Keratinocyte (primary cell): Measurements from ENCODE around the gene TPCN1. TPM values are rescaled to one million over a fixed set of nuclear protein-coding genes. Genes with fewer than 3 reads are reported as not detected.

Source experiments
- DNase-seq: peaks from one replicate; pipeline ENCODE4 v3.0.0-alpha.2; 2011; ENCODE audit warnings: low read depth, missing footprints, low spot score
- FAIRE-seq: peaks from 2 replicates; lab custom pipeline; 2011; peaks lifted over from hg19 to GRCh38; lab: Jason Lieb, UNC
- H2AFZ ChIP-seq: 2 replicates; pipeline ENCODE4 v1.6.0; 2012; ENCODE audit warnings: low read length, control low read depth, inconsistent platforms; ENCODE audit not compliant: control insufficient read depth
- H3K27ac ChIP-seq: 2 replicates; pipeline ENCODE4 v1.5.1; 2011; ENCODE audit warnings: low read length; ENCODE audit not compliant: control insufficient read depth, insufficient read depth
- H3K27me3 ChIP-seq: 3 replicates; pipeline ENCODE4 v1.6.0; 2011; ENCODE audit warnings: low read length; ENCODE audit not compliant: control insufficient read depth, insufficient read depth; ENCODE audit errors: extremely low read depth
- H3K36me3 ChIP-seq, 2 experiments: 2 replicates in 1 of 2; 3 replicates in 1 of 2; pipeline ENCODE4 v1.5.1; 2011; ENCODE audit warnings: low read length in 2 of 2, mild to moderate bottlenecking in 1 of 2; ENCODE audit not compliant: control insufficient read depth in 2 of 2, insufficient read depth in 2 of 2; ENCODE audit errors: extremely low read depth in 1 of 2
- H3K4me1 ChIP-seq: 3 replicates; pipeline ENCODE4 v1.5.1; 2011; ENCODE audit warnings: low read length; ENCODE audit not compliant: control insufficient read depth, insufficient read depth; ENCODE audit errors: extremely low read depth
- H3K4me2 ChIP-seq: 3 replicates; pipeline ENCODE4 v1.6.0; 2011; ENCODE audit warnings: low read depth, low read length; ENCODE audit not compliant: control insufficient read depth, insufficient read depth; ENCODE audit errors: extremely low read depth
- H3K4me3 ChIP-seq, 3 experiments: fragments of 200-600 bp in 1 of 3; sonication (generic) in 1 of 3; 2 replicates in 2 of 3; 3 replicates in 1 of 3; pipeline ENCODE4 v1.5.1; 2011 to 2016; ENCODE audit warnings: low read length in 3 of 3, mild to moderate bottlenecking in 3 of 3, control low read depth in 2 of 3, inconsistent platforms in 1 of 3, low read depth in 1 of 3, mixed read lengths in 1 of 3, mixed run types in 1 of 3, moderate library complexity in 1 of 3; ENCODE audit not compliant: control insufficient read depth in 2 of 3, insufficient read depth in 2 of 3; ENCODE audit errors: extremely low read depth in 1 of 3
- H3K79me2 ChIP-seq: 2 replicates; pipeline ENCODE4 v1.6.0; 2012; ENCODE audit warnings: low read length; ENCODE audit not compliant: control insufficient read depth, insufficient read depth
- H3K9ac ChIP-seq: 3 replicates; pipeline ENCODE4 v1.6.0; 2011; ENCODE audit warnings: low read length; ENCODE audit not compliant: control insufficient read depth, insufficient read depth; ENCODE audit errors: extremely low read depth
- H3K9me1 ChIP-seq: 3 replicates; pipeline ENCODE4 v1.6.0; 2011; ENCODE audit warnings: low read length; ENCODE audit not compliant: control insufficient read depth, insufficient read depth; ENCODE audit errors: extremely low read depth
- H3K9me3 ChIP-seq: 2 replicates; pipeline ENCODE4 v1.5.1; 2012; ENCODE audit warnings: low read depth, low read length; ENCODE audit not compliant: control insufficient read depth
- H4K20me1 ChIP-seq: 3 replicates; pipeline ENCODE4 v1.6.0; 2011; ENCODE audit warnings: low read length; ENCODE audit not compliant: control insufficient read depth, insufficient read depth; ENCODE audit errors: extremely low read depth
- EZH2 ChIP-seq: IDR thresholded peaks from one replicate; pipeline ENCODE4 v1.6.1; 2012; ENCODE audit warnings: inconsistent platforms, mild to moderate bottlenecking, low read length, moderate library complexity
- dilution Hi-C: fragments of 300-500 bp; cut with MboI; formaldehyde crosslinking; loops from one replicate; pipeline ENCODE4 v1.7.0; 2020; ENCODE audit warnings: low sequenced_read_pairs; ENCODE audit not compliant: extremely low pct_ligation_motif_present
- polyA plus RNA-seq, 5 experiments: library from polyadenylated mRNA; depleted of rRNA in 3 of 5; stranded (reverse) in 3 of 5; stranded (forward) in 1 of 5; unstranded in 1 of 5; fragments of >200 nt; gene quantifications; 1 replicate in 1 of 5; 2 replicates in 3 of 5; 3 replicates in 1 of 5; pipeline versions ENCODE4 v1.2.1 to v1.2.3, GENCODE V29; 2011 to 2012; ENCODE audit warnings: missing spikeins in 2 of 5, low read depth in 1 of 5, low replicate concordance in 1 of 5
- TF ChIP-seq, protein P1 (sequence below), 3 experiments: IDR thresholded peaks in 1 of 3; conservative IDR thresholded peaks in 1 of 3; optimal IDR thresholded peaks in 1 of 3; 2 replicates in 2 of 3; 3 replicates in 1 of 3; pipeline versions ENCODE3 to v1.5.1; 2011; ENCODE audit warnings: low read length in 3 of 3, mild to moderate bottlenecking in 3 of 3, moderate library complexity in 2 of 3, control low read depth in 1 of 3, inconsistent platforms in 1 of 3; ENCODE audit not compliant: insufficient read depth in 2 of 3; ENCODE audit errors: extremely low read depth in 1 of 3

Gene TPCN1
- polyA plus RNA-seq, 1 donor (not counting 4 experiments of a cell fraction or from before 2014, with no cell fraction given): 6.8 TPM

GRCh38 chr12:113287899-113288282, 66.6 kb downstream of the TPCN1 start:
- DNase-seq (no peak), FAIRE-seq (no peak)
- no peak overlapping the region for H3K27ac ChIP-seq
- H3K9ac ChIP-seq: no peak overlapping the region
- H4K20me1 ChIP-seq: no peaks in the 10 kb centered on the region
- no peaks in the 10 kb centered on the region for H3K9me1 ChIP-seq
- no peak for TF ChIP-seq EZH2
- TF ChIP-seq, protein P1, sequence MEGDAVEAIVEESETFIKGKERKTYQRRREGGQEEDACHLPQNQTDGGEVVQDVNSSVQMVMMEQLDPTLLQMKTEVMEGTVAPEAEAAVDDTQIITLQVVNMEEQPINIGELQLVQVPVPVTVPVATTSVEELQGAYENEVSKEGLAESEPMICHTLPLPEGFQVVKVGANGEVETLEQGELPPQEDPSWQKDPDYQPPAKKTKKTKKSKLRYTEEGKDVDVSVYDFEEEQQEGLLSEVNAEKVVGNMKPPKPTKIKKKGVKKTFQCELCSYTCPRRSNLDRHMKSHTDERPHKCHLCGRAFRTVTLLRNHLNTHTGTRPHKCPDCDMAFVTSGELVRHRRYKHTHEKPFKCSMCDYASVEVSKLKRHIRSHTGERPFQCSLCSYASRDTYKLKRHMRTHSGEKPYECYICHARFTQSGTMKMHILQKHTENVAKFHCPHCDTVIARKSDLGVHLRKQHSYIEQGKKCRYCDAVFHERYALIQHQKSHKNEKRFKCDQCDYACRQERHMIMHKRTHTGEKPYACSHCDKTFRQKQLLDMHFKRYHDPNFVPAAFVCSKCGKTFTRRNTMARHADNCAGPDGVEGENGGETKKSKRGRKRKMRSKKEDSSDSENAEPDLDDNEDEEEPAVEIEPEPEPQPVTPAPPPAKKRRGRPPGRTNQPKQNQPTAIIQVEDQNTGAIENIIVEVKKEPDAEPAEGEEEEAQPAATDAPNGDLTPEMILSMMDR (optimal IDR thresholded peaks at IDR 0.05 in 1 of 3, IDR thresholded peaks at IDR 0.05 in 1 of 3, conservative IDR thresholded peaks at IDR 0.05 in 1 of 3; ENCODE audit: extremely low read depth in 1 of 3, insufficient read depth in 2 of 3, low read length in 3 of 3): no peak
- peaks cover 0 to 18% of the 10 kb centered on the region in 2 experiments for H3K36me3 ChIP-seq
- dilution Hi-C loops: no loop called here
- H3K4me3 ChIP-seq: no peak overlapping the region
- no peaks in the 10 kb centered on the region for H3K9me3 ChIP-seq
- H3K4me1 ChIP-seq: no peaks in the 10 kb centered on the region
- no peaks in the 10 kb centered on the region for H3K27me3 ChIP-seq
- H2AFZ ChIP-seq: no peak overlapping the region
- no peaks in the 10 kb centered on the region for H3K79me2 ChIP-seq
- no peak overlapping the region for H3K4me2 ChIP-seq

GRCh38 chr12:113289361-113289760, 68.1 kb downstream of the TPCN1 start:
- FAIRE-seq (no peak), DNase-seq (no peak)
- Histone ChIP-seq H2AFZ (no peak overlapping the region), H3K4me2 (no peak overlapping the region), H3K27ac (no peak overlapping the region), H3K9ac (no peak overlapping the region), H3K4me3 (no peak overlapping the region), H3K4me1 (no peaks in the 10 kb centered on the region), H3K27me3 (no peaks in the 10 kb centered on the region), H3K9me3 (no peaks in the 10 kb centered on the region), H3K79me2 (no peaks in the 10 kb centered on the region), H3K36me3 (peaks cover 5 to 20% of the 10 kb centered on the region in 2 experiments), H4K20me1 (no peaks in the 10 kb centered on the region), H3K9me1 (no peaks in the 10 kb centered on the region)
- TF ChIP-seq, protein P1 (optimal IDR thresholded peaks at IDR 0.05 in 1 of 3, IDR thresholded peaks at IDR 0.05 in 1 of 3, conservative IDR thresholded peaks at IDR 0.05 in 1 of 3; ENCODE audit: extremely low read depth in 1 of 3, insufficient read depth in 2 of 3, low read length in 3 of 3): no peak
- TF ChIP-seq EZH2: no peak
- dilution Hi-C loops: no loop called here
